Measurements from ENCODE around the gene FUT1. TPM values are rescaled to one million over a fixed set of nuclear protein-coding genes. Genes with fewer than 3 reads are reported as not detected.
"Not testable (repeated sequence)": the region's sequence is repeated elsewhere in the genome, so short reads cannot be mapped to it uniquely, and the experiment has no call there.

FUT1 gene
- total RNA-seq, 2 experiments from 2014 or later, result 0.06 to 0.17 TPM

GRCh38 chr19:48724796-48725753, 27.4 kb downstream of the FUT1 start:
- CTCF ChIA-PET, result interaction anchor here (0.6 to 2.7 kb wide), 2 partner anchors 14 to 358 kb away, joined by 3 to 8 read pairs; no protein-coding TSS in a partner anchor
- POLR2A ChIA-PET, result interaction anchor here (0.7 to 1.2 kb wide), 2 partner anchors 12 to 79 kb away, joined by 4 read pairs; partner anchors contain the start of gene CA11

GRCh38 chr19:48722196-48722708, 30.2 kb downstream of the FUT1 start:
- CTCF ChIA-PET, result no interaction called here
- POLR2A ChIA-PET, result no interaction called here

GRCh38 chr19:48720613-48721296, 31.7 kb downstream of the FUT1 start:
- CTCF ChIA-PET, result interaction anchor here (0.8 to 0.9 kb wide), 2 partner anchors 212 to 215 kb away, joined by 3 read pairs; partner anchors contain the start of gene DHDH
- POLR2A ChIA-PET, result interaction anchor here (0.7 to 1.1 kb wide), 2 partner anchors 13 to 102 kb away, joined by 6 read pairs; partner anchors contain the start of gene RPL18

- CTCF ChIA-PET, result interaction anchor here (0.8 to 0.9 kb wide), 2 partner anchors 213 to 214 kb away, joined by 3 read pairs; partner anchors contain the start of gene DHDH
- POLR2A ChIA-PET, result no interaction called here
Measured at GRCh38 chr19:48720251-48720612, 32.2 kb downstream of the FUT1 start.

- ChIA-PET POLR2A (no interaction called here), CTCF (interaction anchor here (0.8 kb wide), 1 partner anchor 214 kb away, joined by 3 read pairs; no protein-coding TSS in a partner anchor)
Measured at GRCh38 chr19:48719263-48720171, 32.9 kb downstream of the FUT1 start, which contains the start of gene MAMSTR. MAMSTR (minus strand) TSS chr19:48719725; CDS start chr19:48719031, 694 bp downstream.

GRCh38 chr19:48718711-48719231, 33.7 kb downstream of the FUT1 start:
- ChIA-PET CTCF (no interaction called here), POLR2A (no interaction called here)

GRCh38 chr19:48718106-48718505, 34.3 kb downstream of the FUT1 start:
- CTCF ChIA-PET, POLR2A ChIA-PET: not testable (repeated sequence)

- ChIA-PET CTCF (interaction anchor here (0.7 kb wide), 2 partner anchors 14 to 16 kb away, joined by 3 to 4 read pairs; no protein-coding TSS in a partner anchor), POLR2A (no interaction called here)
Measured at GRCh38 chr19:48716562-48717291, 35.7 kb downstream of the FUT1 start.

GRCh38 chr19:48715681-48716171, 36.7 kb downstream of the FUT1 start:
- POLR2A ChIA-PET, result interaction anchor here (0.5 kb wide), 1 partner anchor 57 kb away, joined by 4 read pairs; no protein-coding TSS in a partner anchor
- CTCF ChIA-PET, result interaction anchor here (1.3 kb wide), 1 partner anchor 20 kb away, joined by 4 read pairs; the partner anchor contains the start of gene FUT2

GRCh38 chr19:48714759-48715675, 37.4 kb downstream of the FUT1 start:
- POLR2A ChIA-PET, result interaction anchor here (0.5 kb wide), 1 partner anchor 56 kb away, joined by 4 read pairs; no protein-coding TSS in a partner anchor
- CTCF ChIA-PET, result interaction anchor here (1.3 kb wide), 1 partner anchor 19 kb away, joined by 4 read pairs; the partner anchor contains the start of gene FUT2

- ChIA-PET POLR2A (interaction anchor here (0.5 kb wide), 1 partner anchor 76 kb away, joined by 3 read pairs; no protein-coding TSS in a partner anchor), CTCF (interaction anchor here (0.9 to 1.3 kb wide), 4 partner anchors 18 to 438 kb away, joined by 3 to 4 read pairs (median 3); partner anchors contain the start of gene FUT2)
Measured at GRCh38 chr19:48713864-48714755, 38.3 kb downstream of the FUT1 start.

GRCh38 chr19:48713041-48713863, 39.2 kb downstream of the FUT1 start:
- POLR2A ChIA-PET, result interaction anchor here (0.5 to 0.7 kb wide), 4 partner anchors 12 to 127 kb away, joined by 3 to 10 read pairs (median 4); partner anchors contain the start of gene HSD17B14
- CTCF ChIA-PET, result interaction anchor here (0.9 to 1.2 kb wide), 3 partner anchors 38 to 437 kb away, joined by 3 read pairs; no protein-coding TSS in a partner anchor

- POLR2A ChIA-PET, result interaction anchor here (0.6 kb wide), 1 partner anchor 163 kb away, joined by 4 read pairs; no protein-coding TSS in a partner anchor
- CTCF ChIA-PET, result interaction anchor here (0.7 kb wide), 1 partner anchor 1632 kb away, joined by 4 read pairs; no protein-coding TSS in a partner anchor
Measured at GRCh38 chr19:48711106-48711662, 41.3 kb downstream of the FUT1 start.

GRCh38 chr19:48708471-48708870, 44.0 kb downstream of the FUT1 start:
- ChIA-PET CTCF (no interaction called here), POLR2A (no interaction called here)
